GM12878 (cell line): ENCODE results near the gene SKAP1. TPM values are rescaled to one million over a fixed set of nuclear protein-coding genes. Genes with fewer than 3 reads are reported as not detected.

Experiments
- ATAC-seq: fragments of 200-7000 bp; cut with Tn5 transposase; 3 replicates; pipeline ENCODE4 v1.9.1; 2020; ENCODE audit warnings: mild to moderate bottlenecking, moderate library complexity
- BruUV-seq: library from RNA; stranded (reverse); fragments of 400-500 nt; replicated peaks from 2 replicates; lab custom pipeline; 2021; lab: Mats Ljungman, UMichigan
- CTCF ChIA-PET: fragments of 300-600 bp; sonication (Branson Sonifier 250); formaldehyde crosslinking; extraction: SDS; loops from one replicate; lab custom pipeline; 2021; ENCODE audit warnings: inconsistent platforms; lab: Yijun Ruan, JAX
- POLR2A ChIA-PET: fragments of 350-600 bp; formaldehyde crosslinking; extraction: SDS; loops from one replicate; lab custom pipeline; 2021; ENCODE audit warnings: inconsistent platforms; lab: Charles Lee
- RAD21 ChIA-PET: fragments of 300-600 bp; sonication (Branson Sonifier 250); formaldehyde crosslinking; loops from one replicate; lab custom pipeline; 2023; ENCODE audit warnings: antibody characterized with exemption; ENCODE audit not compliant: unreplicated experiment; lab: Charles Lee
- SMC1A ChIA-PET: fragments of 300-600 bp; sonication (Branson Sonifier 250); formaldehyde crosslinking; loops from one replicate; lab custom pipeline; 2023; ENCODE audit not compliant: unreplicated experiment, uncharacterized antibody; lab: Charles Lee
- DNase-seq: peaks from one replicate; pipeline ENCODE4 v3.0.0-alpha.2; 2011; ENCODE audit warnings: low read depth, low spot score
- FAIRE-seq: peaks from 3 replicates; lab custom pipeline; 2011; peaks lifted over from hg19 to GRCh38; lab: Jason Lieb, UNC
- H2AFZ ChIP-seq: 2 replicates; pipeline ENCODE4 v1.6.0; 2011; ENCODE audit warnings: low read depth, low read length, control low read depth; ENCODE audit not compliant: control insufficient read depth
- H3K27ac ChIP-seq: 2 replicates; pipeline ENCODE4 v1.5.1; 2011; ENCODE audit warnings: control low read depth; ENCODE audit not compliant: control insufficient read depth, insufficient read depth
- H3K27me3 ChIP-seq, 2 experiments: replicated peaks in 1 of 2; 2 replicates each; pipeline versions ENCODE4 v1.6.0 to v1.6.1; 2011; ENCODE audit warnings: low read length in 1 of 2; ENCODE audit not compliant: control insufficient read depth in 2 of 2, insufficient read depth in 2 of 2
- H3K36me3 ChIP-seq, 2 experiments: 2 replicates each; pipeline ENCODE4 v1.5.1; 2011; ENCODE audit warnings: low read length in 1 of 2; ENCODE audit not compliant: control insufficient read depth in 2 of 2, insufficient read depth in 2 of 2
- H3K4me1 ChIP-seq: 2 replicates; pipeline ENCODE4 v1.6.1; 2011; ENCODE audit warnings: mild to moderate bottlenecking, low read length, moderate library complexity, mixed read lengths; ENCODE audit not compliant: control insufficient read depth, insufficient read depth
- H3K4me2 ChIP-seq: 2 replicates; pipeline ENCODE4 v1.6.0; 2011; ENCODE audit warnings: control low read depth; ENCODE audit not compliant: control insufficient read depth, insufficient read depth
- H3K4me3 ChIP-seq: fragments of 200-600 bp; sonication (generic); 2 replicates; pipeline ENCODE4 v1.5.1; 2016
- H3K79me2 ChIP-seq: 2 replicates; pipeline ENCODE4 v1.6.0; 2011; ENCODE audit warnings: low read length; ENCODE audit not compliant: control insufficient read depth, insufficient read depth
- H3K9ac ChIP-seq: 2 replicates; pipeline ENCODE4 v1.8.0; 2011; ENCODE audit warnings: low read length, control low read depth, mixed read lengths; ENCODE audit not compliant: control insufficient read depth, insufficient read depth
- H3K9me3 ChIP-seq: replicated peaks from 3 replicates; pipeline ENCODE4 v1.5.1; 2011; ENCODE audit warnings: mild to moderate bottlenecking, low read length; ENCODE audit not compliant: control insufficient read depth, insufficient read depth
- H4K20me1 ChIP-seq: 2 replicates; pipeline ENCODE4 v1.6.0; 2011; ENCODE audit not compliant: control insufficient read depth, insufficient read depth
- POLR2A ChIP-seq: IDR thresholded peaks from 2 replicates; pipeline ENCODE4 v1.6.1; 2011; ENCODE audit warnings: low read depth, mild to moderate bottlenecking, low read length
- RCOR1 ChIP-seq: conservative IDR thresholded peaks from 2 replicates; pipeline ENCODE4 v1.6.1; 2012; ENCODE audit warnings: low read depth, low read length, improper control_type of control experiment
- RUNX3 ChIP-seq: IDR thresholded peaks from 2 replicates; pipeline ENCODE4 v1.6.1; 2012; ENCODE audit warnings: low read length, inconsistent platforms
- WGBS: methylation state at CpG from one replicate; pipeline ENCODE4 v1.1.6; 2016; ENCODE audit warnings: low lambda C conversion rate; ENCODE audit not compliant: insufficient replicate concordance, insufficient coverage; ENCODE audit errors: missing lambda C conversion rate; 5-methylcytosine and 5-hydroxymethylcytosine counted together
- in situ Hi-C: fragments of 300-500 bp; cut with MboI; formaldehyde crosslinking; loops from 9 replicates; pipeline ENCODE4 v1.14.3; 2018; ENCODE audit warnings: mixed read lengths
- intact Hi-C: fragments of 100-400 bp; cut with micrococcal nuclease; formaldehyde crosslinking; loops from one replicate; pipeline ENCODE4 v1.14.2; 2022; ENCODE audit not compliant: unreplicated experiment
- polyA plus RNA-seq, 11 experiments: library from polyadenylated mRNA; depleted of rRNA in 4 of 11; unstranded in 6 of 11; stranded (reverse) in 5 of 11; fragments of >200 nt; fragmentation: Nextera tagmentation in 4 of 11; fragmentation: Illumina TruSeq in 1 of 11; extraction: Ambion mirVana in 4 of 11; extraction: Trizol in 1 of 11; gene quantifications; 1 replicate in 1 of 11; 2 replicates in 10 of 11; pipeline versions ENCODE4 v1.2.1 to v1.2.3, GENCODE V29; 2011 to 2016; ENCODE audit warnings: inconsistent platforms in 2 of 11, missing spikeins in 2 of 11, low read depth in 1 of 11
- total RNA-seq, 4 experiments: library from RNA; depleted of rRNA in 3 of 4; stranded (reverse); fragments of >200 nt in 3 of 4; fragmentation: Illumina TruSeq in 1 of 4; extraction: Trizol in 1 of 4; gene quantifications; 2 replicates each; pipeline versions ENCODE4 v1.2.1 to v1.2.3, GENCODE V29; 2013 to 2021
- TF ChIP-seq, protein P1 (sequence below): fragments of 450-650 bp; IDR thresholded peaks from 2 replicates; pipeline ENCODE4 v1.6.1; 2017; ENCODE audit warnings: low read depth, mild to moderate bottlenecking, moderate library complexity
- TF ChIP-seq, protein P2 (sequence below): IDR thresholded peaks from 2 replicates; pipeline ENCODE4 v1.6.1; 2011; ENCODE audit warnings: mild to moderate bottlenecking, low read depth, low read length, moderate library complexity; ENCODE audit not compliant: insufficient replicate concordance
- TF ChIP-seq, protein P3 (sequence below): IDR thresholded peaks from 2 replicates; pipeline ENCODE4 v1.6.1; 2012; ENCODE audit warnings: improper control_type of control experiment, low read depth, low read length; ENCODE audit not compliant: insufficient replicate concordance

Gene SKAP1
- total and polyA plus RNA-seq, 10 of the 15 experiments (the other 5 are each of a cell fraction or from before 2014, with no cell fraction given): 17.1 to 97.6 (median 35.9) TPM

DNA sequence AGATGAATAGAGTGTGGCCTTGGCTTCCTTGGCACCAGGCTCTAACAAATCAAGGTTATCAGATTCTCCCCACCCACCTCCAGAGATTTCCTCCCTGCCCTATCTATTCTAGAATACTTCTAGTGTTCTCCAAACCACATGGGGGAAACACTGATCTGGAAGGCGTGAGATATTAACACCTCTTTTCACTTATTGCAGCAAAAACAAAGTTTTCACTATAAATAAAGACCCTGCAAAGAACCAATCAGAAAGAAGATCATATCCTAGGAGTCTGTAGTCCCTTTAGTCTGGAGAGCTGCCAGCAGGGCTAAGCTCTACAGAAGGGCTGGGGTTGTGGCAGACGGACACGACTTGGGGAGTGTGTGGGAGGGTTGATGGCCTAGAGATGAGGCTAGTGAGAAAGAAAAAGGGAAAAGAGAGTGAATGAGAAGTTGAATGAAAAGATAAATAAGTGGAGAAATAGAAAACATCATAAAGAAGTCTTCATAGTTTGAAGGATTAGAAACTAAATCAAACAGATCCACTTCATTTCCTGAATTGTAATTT, 8.6 kb upstream of the SKAP1 start:
- no peak overlapping the region for H3K4me3 ChIP-seq
- FAIRE-seq (no peak), DNase-seq (no peak), ATAC-seq (no peak)
- no peaks in the 10 kb centered on the region for H3K79me2 ChIP-seq
- TF ChIP-seq RCOR1: no peak
- TF ChIP-seq RUNX3: 0 out of 2 replicates have a peak, but pooled peaks have one; percentile 9
- ChIA-PET POLR2A (interaction anchor here (0.8 to 4.5 kb wide), 10 partner anchors 9 to 326 kb away, joined by 3 to 22 read pairs (median 4); no protein-coding TSS in a partner anchor), CTCF (interaction anchor here (1.3 to 5.2 kb wide), 7 partner anchors 10 to 102 kb away, joined by 4 to 25 read pairs (median 14); no protein-coding TSS in a partner anchor), RAD21 (interaction anchor here (1.0 to 6.0 kb wide), 14 partner anchors 10 to 173 kb away, joined by 3 to 47 read pairs (median 7); no protein-coding TSS in a partner anchor), SMC1A (interaction anchor here (0.8 to 8.8 kb wide), 24 partner anchors 7 to 103 kb away, joined by 3 to 120 read pairs (median 6); no protein-coding TSS in a partner anchor)
- intact Hi-C loops (no loop called here), in situ Hi-C loops (no loop called here)
- peak overlapping the region; percentile 86; the same call in 1 of the 2 replicates for H3K4me2 ChIP-seq
- 73% methylated on average over 3 of the region's 3 CpGs for WGBS
- H2AFZ ChIP-seq: no peak overlapping the region; the same call in 1 of the 2 replicates
- no peaks in the 10 kb centered on the region for H3K27me3 ChIP-seq
- no peaks in the 10 kb centered on the region for H3K36me3 ChIP-seq
- no peak overlapping the region for H3K9ac ChIP-seq
- BruUV-seq: no TSS peak
- H3K4me1 ChIP-seq: peaks cover 52% of the 10 kb centered on the region
- H4K20me1 ChIP-seq: no peaks in the 10 kb centered on the region
- H3K9me3 ChIP-seq: no peaks in the 10 kb centered on the region; the same call in 2 of the 3 replicates
- H3K27ac ChIP-seq: no peak overlapping the region

DNA sequence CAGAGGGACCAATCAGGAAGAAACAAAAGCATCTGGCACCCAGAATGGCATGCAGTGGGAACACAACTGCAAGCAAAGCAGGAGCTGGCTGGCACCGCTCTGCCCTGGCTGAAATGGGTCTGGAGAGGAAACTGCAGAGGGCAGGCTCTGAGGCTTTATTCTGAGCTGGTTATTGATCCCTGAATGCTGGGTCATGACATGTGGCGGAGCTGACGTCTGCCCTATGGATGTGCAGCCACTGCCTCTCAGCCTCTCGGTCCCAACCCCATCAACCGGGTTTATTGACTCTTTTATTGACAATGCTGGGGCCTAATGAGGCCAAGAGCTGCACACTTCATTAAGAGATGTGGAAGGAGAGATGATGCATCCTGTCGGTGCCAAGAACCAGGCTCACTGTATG, 3.9 kb upstream of the SKAP1 start:
- H3K36me3 ChIP-seq: no peaks in the 10 kb centered on the region
- no peak overlapping the region for H3K9ac ChIP-seq
- H3K4me1 ChIP-seq: peaks cover 16% of the 10 kb centered on the region
- ChIA-PET SMC1A (interaction anchor here (1.0 to 1.8 kb wide), 8 partner anchors 11 to 141 kb away, joined by 3 to 7 read pairs (median 4); no protein-coding TSS in a partner anchor), POLR2A (interaction anchor here (1.2 to 1.4 kb wide), 3 partner anchors 15 to 21 kb away, joined by 3 to 5 read pairs (median 4); no protein-coding TSS in a partner anchor), CTCF (interaction anchor here (0.5 to 1.5 kb wide), 7 partner anchors 11 to 149 kb away, joined by 3 to 6 read pairs (median 3); no protein-coding TSS in a partner anchor), RAD21 (interaction anchor here (1.9 kb wide), 1 partner anchor 21 kb away, joined by 6 read pairs; no protein-coding TSS in a partner anchor)
- H4K20me1 ChIP-seq: no peaks in the 10 kb centered on the region
- intact Hi-C loops: no loop called here
- FAIRE-seq: no peak
- in situ Hi-C loops: no loop called here
- ATAC-seq: no peak
- no peak overlapping the region for H3K4me3 ChIP-seq
- H3K79me2 ChIP-seq: peaks cover 11% of the 10 kb centered on the region
- no peaks in the 10 kb centered on the region for H3K9me3 ChIP-seq
- BruUV-seq: no TSS peak
- WGBS: 87% methylated on average over 6 of the region's 6 CpGs
- H3K27me3 ChIP-seq: no peaks in the 10 kb centered on the region
- H2AFZ ChIP-seq: no peak overlapping the region
- no peak overlapping the region for H3K4me2 ChIP-seq
- DNase-seq: no peak
- H3K27ac ChIP-seq: no peak overlapping the region
- TF ChIP-seq, protein P1, sequence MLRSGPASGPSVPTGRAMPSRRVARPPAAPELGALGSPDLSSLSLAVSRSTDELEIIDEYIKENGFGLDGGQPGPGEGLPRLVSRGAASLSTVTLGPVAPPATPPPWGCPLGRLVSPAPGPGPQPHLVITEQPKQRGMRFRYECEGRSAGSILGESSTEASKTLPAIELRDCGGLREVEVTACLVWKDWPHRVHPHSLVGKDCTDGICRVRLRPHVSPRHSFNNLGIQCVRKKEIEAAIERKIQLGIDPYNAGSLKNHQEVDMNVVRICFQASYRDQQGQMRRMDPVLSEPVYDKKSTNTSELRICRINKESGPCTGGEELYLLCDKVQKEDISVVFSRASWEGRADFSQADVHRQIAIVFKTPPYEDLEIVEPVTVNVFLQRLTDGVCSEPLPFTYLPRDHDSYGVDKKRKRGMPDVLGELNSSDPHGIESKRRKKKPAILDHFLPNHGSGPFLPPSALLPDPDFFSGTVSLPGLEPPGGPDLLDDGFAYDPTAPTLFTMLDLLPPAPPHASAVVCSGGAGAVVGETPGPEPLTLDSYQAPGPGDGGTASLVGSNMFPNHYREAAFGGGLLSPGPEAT: no peak
- TF ChIP-seq, protein P2, sequence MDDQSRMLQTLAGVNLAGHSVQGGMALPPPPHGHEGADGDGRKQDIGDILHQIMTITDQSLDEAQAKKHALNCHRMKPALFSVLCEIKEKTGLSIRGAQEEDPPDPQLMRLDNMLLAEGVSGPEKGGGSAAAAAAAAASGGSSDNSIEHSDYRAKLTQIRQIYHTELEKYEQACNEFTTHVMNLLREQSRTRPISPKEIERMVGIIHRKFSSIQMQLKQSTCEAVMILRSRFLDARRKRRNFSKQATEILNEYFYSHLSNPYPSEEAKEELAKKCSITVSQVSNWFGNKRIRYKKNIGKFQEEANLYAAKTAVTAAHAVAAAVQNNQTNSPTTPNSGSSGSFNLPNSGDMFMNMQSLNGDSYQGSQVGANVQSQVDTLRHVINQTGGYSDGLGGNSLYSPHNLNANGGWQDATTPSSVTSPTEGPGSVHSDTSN: no peak
- TF ChIP-seq, protein P3, sequence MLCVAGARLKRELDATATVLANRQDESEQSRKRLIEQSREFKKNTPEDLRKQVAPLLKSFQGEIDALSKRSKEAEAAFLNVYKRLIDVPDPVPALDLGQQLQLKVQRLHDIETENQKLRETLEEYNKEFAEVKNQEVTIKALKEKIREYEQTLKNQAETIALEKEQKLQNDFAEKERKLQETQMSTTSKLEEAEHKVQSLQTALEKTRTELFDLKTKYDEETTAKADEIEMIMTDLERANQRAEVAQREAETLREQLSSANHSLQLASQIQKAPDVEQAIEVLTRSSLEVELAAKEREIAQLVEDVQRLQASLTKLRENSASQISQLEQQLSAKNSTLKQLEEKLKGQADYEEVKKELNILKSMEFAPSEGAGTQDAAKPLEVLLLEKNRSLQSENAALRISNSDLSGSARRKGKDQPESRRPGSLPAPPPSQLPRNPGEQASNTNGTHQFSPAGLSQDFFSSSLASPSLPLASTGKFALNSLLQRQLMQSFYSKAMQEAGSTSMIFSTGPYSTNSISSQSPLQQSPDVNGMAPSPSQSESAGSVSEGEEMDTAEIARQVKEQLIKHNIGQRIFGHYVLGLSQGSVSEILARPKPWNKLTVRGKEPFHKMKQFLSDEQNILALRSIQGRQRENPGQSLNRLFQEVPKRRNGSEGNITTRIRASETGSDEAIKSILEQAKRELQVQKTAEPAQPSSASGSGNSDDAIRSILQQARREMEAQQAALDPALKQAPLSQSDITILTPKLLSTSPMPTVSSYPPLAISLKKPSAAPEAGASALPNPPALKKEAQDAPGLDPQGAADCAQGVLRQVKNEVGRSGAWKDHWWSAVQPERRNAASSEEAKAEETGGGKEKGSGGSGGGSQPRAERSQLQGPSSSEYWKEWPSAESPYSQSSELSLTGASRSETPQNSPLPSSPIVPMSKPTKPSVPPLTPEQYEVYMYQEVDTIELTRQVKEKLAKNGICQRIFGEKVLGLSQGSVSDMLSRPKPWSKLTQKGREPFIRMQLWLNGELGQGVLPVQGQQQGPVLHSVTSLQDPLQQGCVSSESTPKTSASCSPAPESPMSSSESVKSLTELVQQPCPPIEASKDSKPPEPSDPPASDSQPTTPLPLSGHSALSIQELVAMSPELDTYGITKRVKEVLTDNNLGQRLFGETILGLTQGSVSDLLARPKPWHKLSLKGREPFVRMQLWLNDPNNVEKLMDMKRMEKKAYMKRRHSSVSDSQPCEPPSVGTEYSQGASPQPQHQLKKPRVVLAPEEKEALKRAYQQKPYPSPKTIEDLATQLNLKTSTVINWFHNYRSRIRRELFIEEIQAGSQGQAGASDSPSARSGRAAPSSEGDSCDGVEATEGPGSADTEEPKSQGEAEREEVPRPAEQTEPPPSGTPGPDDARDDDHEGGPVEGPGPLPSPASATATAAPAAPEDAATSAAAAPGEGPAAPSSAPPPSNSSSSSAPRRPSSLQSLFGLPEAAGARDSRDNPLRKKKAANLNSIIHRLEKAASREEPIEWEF: no peak
- TF ChIP-seq POLR2A: no peak
